H9 (cell line): ENCODE measurements around the gene CFAP43. TPM values are rescaled to one million over a fixed set of nuclear protein-coding genes. Genes with fewer than 3 reads are reported as not detected.

Experiments used
- DNase-seq: peaks from one replicate; pipeline ENCODE4 v3.0.0-alpha.2; 2017
- H2AFZ ChIP-seq: one replicate; pipeline ENCODE4 v1.6.1; 2013; ENCODE audit warnings: mild to moderate bottlenecking, low read length, control low read depth, moderate library complexity
- H2AK5ac ChIP-seq: 2 replicates; pipeline ENCODE4 v1.6.1; 2013; ENCODE audit warnings: low read length, control low read depth, mixed read lengths; ENCODE audit not compliant: insufficient read length
- H2BK120ac ChIP-seq: one replicate; pipeline ENCODE4 v1.6.1; 2013; ENCODE audit warnings: low read depth, mild to moderate bottlenecking, low read length, control low read depth, inconsistent platforms; ENCODE audit not compliant: poor library complexity, severe bottlenecking
- H2BK12ac ChIP-seq: 2 replicates; pipeline ENCODE4 v1.6.1; 2013; ENCODE audit warnings: low read length, control low read depth, mixed read lengths, low read depth; ENCODE audit not compliant: insufficient read length
- H2BK15ac ChIP-seq: 2 replicates; pipeline ENCODE4 v1.6.1; 2013; ENCODE audit warnings: low read depth, low read length, control low read depth
- H2BK20ac ChIP-seq: one replicate; pipeline ENCODE4 v1.6.1; 2013; ENCODE audit warnings: low read depth, mild to moderate bottlenecking, low read length, control low read depth, inconsistent platforms; ENCODE audit not compliant: poor library complexity, severe bottlenecking
- H2BK5ac ChIP-seq: 2 replicates; pipeline ENCODE4 v1.6.1; 2013; ENCODE audit warnings: low read length, control low read depth, mixed read lengths; ENCODE audit not compliant: insufficient read length
- H3K14ac ChIP-seq: 2 replicates; pipeline ENCODE4 v1.6.1; 2013; ENCODE audit warnings: low read length, control low read depth; ENCODE audit not compliant: insufficient read depth
- H3K18ac ChIP-seq: 2 replicates; pipeline ENCODE4 v1.6.1; 2013; ENCODE audit warnings: low read depth, mild to moderate bottlenecking, mixed read lengths, low read length, control low read depth; ENCODE audit not compliant: insufficient read length
- H3K23ac ChIP-seq: 2 replicates; pipeline ENCODE4 v1.6.1; 2013; ENCODE audit warnings: low read length, control low read depth, mixed read lengths, low read depth; ENCODE audit not compliant: insufficient read length
- H3K23me2 ChIP-seq: 2 replicates; pipeline ENCODE4 v1.6.1; 2013; ENCODE audit warnings: low read depth, mild to moderate bottlenecking, mixed read lengths, low read length, control low read depth; ENCODE audit not compliant: insufficient read length, poor library complexity, severe bottlenecking
- H3K27ac ChIP-seq: 2 replicates; pipeline ENCODE4 v1.5.1; 2013; ENCODE audit warnings: low read length, control low read depth, mixed read lengths, low read depth; ENCODE audit not compliant: insufficient read length
- H3K27me3 ChIP-seq: 2 replicates; pipeline ENCODE4 v1.6.1; 2013; ENCODE audit warnings: low read length, control low read depth, inconsistent platforms; ENCODE audit not compliant: insufficient read depth
- H3K4ac ChIP-seq: 2 replicates; pipeline ENCODE4 v1.6.1; 2013; ENCODE audit warnings: low read depth, mild to moderate bottlenecking, control low read depth, inconsistent platforms, low read length, moderate library complexity
- H3K4me1 ChIP-seq: 2 replicates; pipeline ENCODE4 v1.6.1; 2013; ENCODE audit warnings: low read length, control low read depth, inconsistent platforms; ENCODE audit not compliant: insufficient read depth
- H3K4me2 ChIP-seq: 2 replicates; pipeline ENCODE4 v1.6.1; 2013; ENCODE audit warnings: low read length, control low read depth, mixed read lengths; ENCODE audit not compliant: insufficient read length, insufficient read depth
- H3K56ac ChIP-seq: 2 replicates; pipeline ENCODE4 v1.6.1; 2013; ENCODE audit warnings: low read depth, mild to moderate bottlenecking, mixed read lengths, low read length, control low read depth; ENCODE audit not compliant: insufficient read length
- H3K79me1 ChIP-seq: 2 replicates; pipeline ENCODE4 v1.6.1; 2013; ENCODE audit warnings: low read depth, mild to moderate bottlenecking, moderate library complexity, low read length, control low read depth, inconsistent platforms; ENCODE audit not compliant: insufficient read depth, poor library complexity, severe bottlenecking
- H3K79me2 ChIP-seq: 2 replicates; pipeline ENCODE4 v1.6.1; 2013; ENCODE audit warnings: low read length, control low read depth, inconsistent platforms; ENCODE audit not compliant: insufficient read depth
- H3K9ac ChIP-seq: 2 replicates; pipeline ENCODE4 v1.6.1; 2013; ENCODE audit warnings: low read length, control low read depth, mixed read lengths; ENCODE audit not compliant: insufficient read length; ENCODE audit errors: extremely low read depth
- H3K9me3 ChIP-seq: one replicate; pipeline ENCODE4 v1.6.1; 2013; ENCODE audit warnings: low read depth, low read length, inconsistent platforms; ENCODE audit not compliant: control insufficient read depth
- H3T11ph ChIP-seq: one replicate; pipeline ENCODE4 v1.6.1; 2013; ENCODE audit warnings: mild to moderate bottlenecking, low read length, control low read depth, inconsistent platforms
- H4K20me1 ChIP-seq: one replicate; pipeline ENCODE4 v1.6.1; 2013; ENCODE audit not compliant: control insufficient read depth, insufficient read length, insufficient read depth
- H4K5ac ChIP-seq: 2 replicates; pipeline ENCODE4 v1.6.1; 2013; ENCODE audit warnings: low read depth, mild to moderate bottlenecking, mixed read lengths, low read length, control low read depth; ENCODE audit not compliant: insufficient read length
- H4K8ac ChIP-seq: replicated peaks from 2 replicates; pipeline ENCODE4 v1.6.1; 2013; ENCODE audit warnings: low read length, control low read depth, mixed read lengths, low read depth; ENCODE audit not compliant: insufficient read length
- H4K91ac ChIP-seq: 2 replicates; pipeline ENCODE4 v1.6.1; 2013; ENCODE audit warnings: low read depth, mild to moderate bottlenecking, moderate library complexity, mixed read lengths, low read length, control low read depth; ENCODE audit not compliant: insufficient read length
- H3K27ac Mint-ChIP-seq, 3 experiments: 2 replicates in 2 of 3; 3 replicates in 1 of 3; pipeline ENCODE4 v1.8.0; 2020 to 2021; ENCODE audit warnings: mixed read lengths in 3 of 3, mild to moderate bottlenecking in 1 of 3, moderate library complexity in 1 of 3
- H3K27me3 Mint-ChIP-seq: 2 replicates; pipeline ENCODE4 v1.8.0; 2021; ENCODE audit warnings: low read depth, mild to moderate bottlenecking, moderate library complexity, mixed read lengths
- H3K36me3 Mint-ChIP-seq, 3 experiments: 2 replicates in 2 of 3; 3 replicates in 1 of 3; pipeline ENCODE4 v1.8.0; 2020 to 2021; ENCODE audit warnings: low read depth in 3 of 3, mixed read lengths in 3 of 3; ENCODE audit not compliant: insufficient read depth in 1 of 3
- H3K4me1 Mint-ChIP-seq, 2 experiments: 2 replicates each; pipeline ENCODE4 v1.8.0; 2020; ENCODE audit warnings: mixed read lengths in 2 of 2
- H3K4me3 Mint-ChIP-seq, 2 experiments: 2 replicates in 1 of 2; 3 replicates in 1 of 2; pipeline ENCODE4 v1.8.0; 2020 to 2021; ENCODE audit warnings: mild to moderate bottlenecking in 2 of 2, mixed read lengths in 2 of 2, moderate library complexity in 1 of 2
- H3K9me3 Mint-ChIP-seq, 2 experiments: 2 replicates in 1 of 2; 3 replicates in 1 of 2; pipeline ENCODE4 v1.8.0; 2020; ENCODE audit warnings: mild to moderate bottlenecking in 2 of 2, mixed read lengths in 2 of 2, moderate library complexity in 1 of 2
- CTCF ChIP-seq: fragments of 200-600 bp; sonication (generic); conservative IDR thresholded peaks from 3 replicates; pipeline ENCODE4 v1.8.0; 2021; ENCODE audit warnings: antibody characterized with exemption, mild to moderate bottlenecking
- WGBS: extraction: QIAGEN DNeasy Blood & Tissue Kit; methylation state at CpG from one replicate; pipeline ENCODE4 v1.1.7; 2013; ENCODE audit warnings: missing lambda C conversion rate, low lambda C conversion rate, mixed read lengths; ENCODE audit not compliant: insufficient read length; ENCODE audit errors: extremely low coverage; 5-methylcytosine and 5-hydroxymethylcytosine counted together
- total RNA-seq: library from RNA; stranded (reverse); gene quantifications from 2 replicates; pipeline ENCODE4 v1.2.1, GENCODE V29; 2021

CFAP43 gene
- total RNA-seq, 1 experiment from 2014 or later = 0.26 TPM

- Mint-ChIP-seq H3K4me1 (peaks cover 21 to 24% of the 10 kb centered on the region in 2 experiments), H3K9me3 (peaks cover 0 to 12% of the 10 kb centered on the region in 2 experiments; a peak in 3 of 5 replicates)
These were observed 15.5 kb upstream of the CFAP43 start for GRCh38 chr10:104247513-104248146.

More at GRCh38 chr10:104247513-104248146, 15.5 kb upstream of the CFAP43 start:
- no peak overlapping the region for H4K8ac ChIP-seq
- peaks cover 0 to 5% (median 4%) of the 10 kb centered on the region in 3 experiments; a peak in 2 of 7 replicates for H3K36me3 Mint-ChIP-seq
- H3K4me1 ChIP-seq = no peaks in the 10 kb centered on the region; the same call in 1 of the 2 replicates
- no peak overlapping the region for H3K14ac ChIP-seq
- H4K5ac ChIP-seq = no peak overlapping the region
- H4K91ac ChIP-seq = no peak overlapping the region
- H3K27me3 Mint-ChIP-seq = peaks cover 12% of the 10 kb centered on the region
- H2AK5ac ChIP-seq = no peak overlapping the region
- no peaks in the 10 kb centered on the region for H3K23me2 ChIP-seq
- no peak overlapping the region for H3K9ac ChIP-seq
- H3K27me3 ChIP-seq = no peaks in the 10 kb centered on the region; the same call in 1 of the 2 replicates
- H2BK5ac ChIP-seq = no peak overlapping the region
- H3K4me3 Mint-ChIP-seq = no peak overlapping the region
- no peak overlapping the region for H3T11ph ChIP-seq
- DNase-seq = no peak
- no peak overlapping the region for H3K4me2 ChIP-seq
- no peak overlapping the region for H3K4ac ChIP-seq
- H2BK12ac ChIP-seq = no peak overlapping the region
- TF ChIP-seq CTCF = no peak
- no peak overlapping the region for H2BK20ac ChIP-seq
- no peak overlapping the region for H3K18ac ChIP-seq
- H3K27ac ChIP-seq = no peak overlapping the region
- no peaks in the 10 kb centered on the region for H3K9me3 ChIP-seq
- H2AFZ ChIP-seq = no peak overlapping the region
- no peaks in the 10 kb centered on the region for H3K79me1 ChIP-seq
- H2BK15ac ChIP-seq = no peak overlapping the region
- no peak overlapping the region for H3K23ac ChIP-seq
- H2BK120ac ChIP-seq = no peak overlapping the region
- H4K20me1 ChIP-seq = no peaks in the 10 kb centered on the region
- no peak overlapping the region for H3K56ac ChIP-seq
- H3K27ac Mint-ChIP-seq = no peak overlapping the region
- H3K79me2 ChIP-seq = no peaks in the 10 kb centered on the region
- no CpG with 5 or more reads among the region's 3 CpGs for WGBS
